ENCODE measurements around the gene AFAP1. TPM values are rescaled to one million over a fixed set of nuclear protein-coding genes. Genes with fewer than 3 reads are reported as not detected.

Gene AFAP1
- total RNA-seq, 4 donors from 2014 or later: 8.2 to 55.0 (median 28.9) TPM

GRCh38 chr4:7868436-7868775, 71.3 kb downstream of the AFAP1 start:
- Histone ChIP-seq H3K36me3 (no peaks in the 10 kb centered on the region), H3K9me3 (no peaks in the 10 kb centered on the region), H3K27me3 (no peaks in the 10 kb centered on the region), H3K27ac (no peak overlapping the region), H3K4me3 (no peak overlapping the region), H3K4me1 (no peaks in the 10 kb centered on the region)
- intact Hi-C loops (cut with DNase I; ENCODE audit: low total_unique reads): no loop called here
- TF ChIP-seq, protein P1, sequence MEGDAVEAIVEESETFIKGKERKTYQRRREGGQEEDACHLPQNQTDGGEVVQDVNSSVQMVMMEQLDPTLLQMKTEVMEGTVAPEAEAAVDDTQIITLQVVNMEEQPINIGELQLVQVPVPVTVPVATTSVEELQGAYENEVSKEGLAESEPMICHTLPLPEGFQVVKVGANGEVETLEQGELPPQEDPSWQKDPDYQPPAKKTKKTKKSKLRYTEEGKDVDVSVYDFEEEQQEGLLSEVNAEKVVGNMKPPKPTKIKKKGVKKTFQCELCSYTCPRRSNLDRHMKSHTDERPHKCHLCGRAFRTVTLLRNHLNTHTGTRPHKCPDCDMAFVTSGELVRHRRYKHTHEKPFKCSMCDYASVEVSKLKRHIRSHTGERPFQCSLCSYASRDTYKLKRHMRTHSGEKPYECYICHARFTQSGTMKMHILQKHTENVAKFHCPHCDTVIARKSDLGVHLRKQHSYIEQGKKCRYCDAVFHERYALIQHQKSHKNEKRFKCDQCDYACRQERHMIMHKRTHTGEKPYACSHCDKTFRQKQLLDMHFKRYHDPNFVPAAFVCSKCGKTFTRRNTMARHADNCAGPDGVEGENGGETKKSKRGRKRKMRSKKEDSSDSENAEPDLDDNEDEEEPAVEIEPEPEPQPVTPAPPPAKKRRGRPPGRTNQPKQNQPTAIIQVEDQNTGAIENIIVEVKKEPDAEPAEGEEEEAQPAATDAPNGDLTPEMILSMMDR (IDR thresholded peaks at IDR 0.05): no peak
- no peak for TF ChIP-seq POLR2A (IDR thresholded peaks at IDR 0.05)
- no peak for DNase-seq

- H3K27ac ChIP-seq: no peak overlapping the region
- intact Hi-C loops (cut with DNase I; ENCODE audit: low total_unique reads): no loop called here
- H3K9me3 ChIP-seq: no peaks in the 10 kb centered on the region
- H3K4me3 ChIP-seq: no peak overlapping the region
- no peak for TF ChIP-seq POLR2A (IDR thresholded peaks at IDR 0.05)
- TF ChIP-seq, protein P1 (IDR thresholded peaks at IDR 0.05): no peak
- H3K4me1 ChIP-seq: no peaks in the 10 kb centered on the region
- no peak for DNase-seq
- H3K36me3 ChIP-seq: no peaks in the 10 kb centered on the region
- no peaks in the 10 kb centered on the region for H3K27me3 ChIP-seq
Observed at GRCh38 chr4:7867701-7868435, 71.8 kb downstream of the AFAP1 start.

GRCh38 chr4:7867191-7867590, 72.5 kb downstream of the AFAP1 start:
- DNase-seq: no peak
- H3K27ac ChIP-seq: no peak overlapping the region
- no peaks in the 10 kb centered on the region for H3K36me3 ChIP-seq
- TF ChIP-seq, protein P1 (IDR thresholded peaks at IDR 0.05): no peak
- TF ChIP-seq POLR2A (IDR thresholded peaks at IDR 0.05): no peak
- H3K9me3 ChIP-seq: no peaks in the 10 kb centered on the region
- no peaks in the 10 kb centered on the region for H3K27me3 ChIP-seq
- intact Hi-C loops (cut with DNase I; ENCODE audit: low total_unique reads): no loop called here
- H3K4me3 ChIP-seq: no peak overlapping the region
- no peaks in the 10 kb centered on the region for H3K4me1 ChIP-seq

DNA sequence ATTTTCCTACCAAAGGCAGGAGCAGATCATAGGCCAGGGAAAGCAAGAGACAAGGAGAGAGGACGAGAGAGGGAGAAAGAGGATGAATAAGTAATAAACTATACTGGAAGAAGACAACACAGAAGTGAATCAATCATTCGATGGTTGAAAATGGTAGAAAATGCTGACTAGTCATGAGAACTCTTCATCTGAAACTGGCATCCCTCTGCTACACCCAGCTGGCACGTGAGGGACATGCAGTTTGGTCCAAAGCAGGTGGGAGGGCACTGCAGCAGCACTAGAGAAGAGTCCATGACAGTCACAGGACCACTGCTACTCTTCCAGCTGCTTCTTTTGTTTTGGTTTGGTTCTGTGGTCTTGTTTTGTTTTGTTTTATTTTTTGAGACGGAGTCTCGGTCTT, 74.1 kb downstream of the AFAP1 start:
- H3K9me3 ChIP-seq: no peaks in the 10 kb centered on the region
- H3K27me3 ChIP-seq: no peaks in the 10 kb centered on the region
- H3K4me1 ChIP-seq: no peaks in the 10 kb centered on the region
- H3K27ac ChIP-seq: no peak overlapping the region
- DNase-seq: no peak
- TF ChIP-seq POLR2A (IDR thresholded peaks at IDR 0.05): no peak
- TF ChIP-seq, protein P1 (IDR thresholded peaks at IDR 0.05): no peak
- H3K4me3 ChIP-seq: no peak overlapping the region
- H3K36me3 ChIP-seq: no peaks in the 10 kb centered on the region
- intact Hi-C loops (cut with DNase I; ENCODE audit: low total_unique reads): no loop called here

GRCh38 chr4:7864685-7865084, 75.0 kb downstream of the AFAP1 start:
- DNase-seq: no peak
- Histone ChIP-seq H3K9me3 (no peaks in the 10 kb centered on the region), H3K4me3 (no peak overlapping the region), H3K4me1 (no peaks in the 10 kb centered on the region), H3K27me3 (no peaks in the 10 kb centered on the region), H3K36me3 (no peaks in the 10 kb centered on the region), H3K27ac (no peak overlapping the region)
- TF ChIP-seq, protein P1 (IDR thresholded peaks at IDR 0.05): no peak
- intact Hi-C loops (cut with DNase I; ENCODE audit: low total_unique reads): no loop called here

Measured in uterus (tissue), 4 donors.